T-cell (primary cell): ENCODE measurements around the gene SLC16A9. TPM values are rescaled to one million over a fixed set of nuclear protein-coding genes. Genes with fewer than 3 reads are reported as not detected.

Source experiments
- ATAC-seq, 4 experiments: fragments of 200-7000 bp in 3 of 4; fragments of 150-1000 bp in 1 of 4; cut with Tn5 transposase; replicated peaks in 1 of 4; 1 replicate in 3 of 4; 2 replicates in 1 of 4; pipeline ENCODE4 v1.10.0; 2021; ENCODE audit warnings: moderate library complexity in 3 of 4, mild to moderate bottlenecking in 2 of 4, moderate number of reproducible peaks in 1 of 4
- CTCF ChIA-PET, 2 donors: fragments of 300-600 bp; sonication (Branson Sonifier 250); formaldehyde crosslinking; loops; one replicate each; lab custom pipeline; 2022; ENCODE audit warnings: antibody characterized with exemption in 2 of 2; lab: Charles Lee
- POLR2A ChIA-PET, 2 donors: fragments of 300-600 bp; sonication (Branson Sonifier 250); formaldehyde crosslinking; loops; one replicate each; lab custom pipeline; 2022; ENCODE audit warnings: antibody characterized with exemption in 2 of 2; lab: Charles Lee
- DNase-seq, 35 experiments: peaks; one replicate each; pipeline versions ENCODE4 v3.0.0 to v3.0.0-alpha.2; 2013 to 2023
- H3K27ac ChIP-seq: one replicate; pipeline ENCODE4 v1.5.1; 2013; ENCODE audit warnings: low read length
- H3K27me3 ChIP-seq, 2 experiments: replicated peaks in 1 of 2; 1 replicate in 1 of 2; 2 replicates in 1 of 2; pipeline versions ENCODE4 v1.6.1 to v1.7.0; 2013; ENCODE audit warnings: low read length in 1 of 2, mixed read lengths in 1 of 2; ENCODE audit not compliant: control insufficient read depth in 2 of 2, insufficient read depth in 2 of 2; ENCODE audit errors: extremely low read depth in 1 of 2
- H3K36me3 ChIP-seq, 2 donors: 1 replicate in 1 of 2; 2 replicates in 1 of 2; pipeline versions ENCODE4 v1.6.1 to v1.7.0; 2013; ENCODE audit warnings: low read length in 1 of 2; ENCODE audit not compliant: control insufficient read depth in 2 of 2, insufficient read depth in 1 of 2; ENCODE audit errors: extremely low read depth in 1 of 2
- H3K4me1 ChIP-seq, 2 experiments: 1 replicate in 1 of 2; 2 replicates in 1 of 2; pipeline versions ENCODE4 v1.6.1 to v1.7.0; 2013; ENCODE audit warnings: low read length in 2 of 2, mixed read lengths in 1 of 2; ENCODE audit not compliant: insufficient read depth in 2 of 2, control insufficient read depth in 1 of 2; ENCODE audit errors: extremely low read depth in 1 of 2
- H3K4me3 ChIP-seq, 2 donors: 1 replicate in 1 of 2; 2 replicates in 1 of 2; pipeline versions ENCODE4 v1.5.1 to v1.7.0; 2013; ENCODE audit warnings: mild to moderate bottlenecking in 2 of 2, low read length in 1 of 2, moderate library complexity in 1 of 2; ENCODE audit not compliant: control insufficient read depth in 1 of 2; ENCODE audit errors: extremely low read depth in 1 of 2
- H3K9me3 ChIP-seq: 2 replicates; pipeline ENCODE4 v1.7.0; 2013
- H3K27ac Mint-ChIP-seq, 2 donors: one replicate each; pipeline ENCODE4 v1.8.0; 2020 to 2021; ENCODE audit warnings: mild to moderate bottlenecking in 2 of 2, mixed read lengths in 2 of 2
- H3K27me3 Mint-ChIP-seq, 2 donors: one replicate each; pipeline ENCODE4 v1.8.0; 2021 to 2022; ENCODE audit warnings: mixed read lengths in 2 of 2
- H3K36me3 Mint-ChIP-seq: one replicate; pipeline ENCODE4 v1.8.0; 2021; ENCODE audit warnings: mixed read lengths
- H3K4me1 Mint-ChIP-seq, 3 donors: one replicate each; pipeline ENCODE4 v1.8.0; 2020 to 2022; ENCODE audit warnings: mixed read lengths in 3 of 3, mild to moderate bottlenecking in 1 of 3
- H3K4me3 Mint-ChIP-seq, 3 donors: one replicate each; pipeline ENCODE4 v1.8.0; 2020 to 2022; ENCODE audit warnings: mild to moderate bottlenecking in 3 of 3, mixed read lengths in 3 of 3, moderate library complexity in 3 of 3
- H3K9me3 Mint-ChIP-seq, 3 donors: one replicate each; pipeline ENCODE4 v1.8.0; 2020 to 2022; ENCODE audit warnings: mixed read lengths in 3 of 3
- WGBS: methylation state at CpG from one replicate; pipeline ENCODE4 v1.1.5; 2013; ENCODE audit warnings: missing lambda C conversion rate; ENCODE audit not compliant: insufficient coverage; 5-methylcytosine and 5-hydroxymethylcytosine counted together
- total RNA-seq, 35 experiments: library from RNA in 6 of 35; stranded (reverse) in 6 of 35; fragments of 120-200 nt in 1 of 35; gene quantifications; one replicate each; pipeline versions ENCODE4 v1.2.1 to v1.2.4 and lab custom pipeline; 2013 to 2026

Gene SLC16A9
- total RNA-seq, 5 donors from 2014 or later (not counting 1 experiment from before 2014, with no cell fraction given): 0.20 to 0.44 (median 0.20) TPM; not detected in 2

DNA sequence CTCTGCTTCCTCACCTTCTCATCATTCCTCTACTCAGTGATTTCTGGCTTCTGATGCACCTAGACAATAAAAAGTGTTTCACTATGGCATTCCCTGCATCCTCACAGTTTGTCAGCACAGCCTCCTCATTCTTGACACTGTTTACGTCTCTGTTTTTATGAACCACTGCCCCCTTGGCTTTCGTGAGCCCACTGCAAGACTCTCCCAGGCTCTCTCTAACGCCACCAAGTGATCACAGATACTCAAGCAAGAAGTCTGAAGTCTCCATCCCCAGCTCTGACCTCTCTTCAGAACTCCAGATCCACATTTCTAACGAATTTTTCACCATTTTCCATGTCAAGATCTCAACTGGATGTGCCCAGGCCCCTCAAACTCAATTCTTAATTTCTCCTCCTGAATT, 8.9 kb downstream of the SLC16A9 start:
- no peak overlapping the region for H3K27ac ChIP-seq
- H3K4me3 Mint-ChIP-seq: no peak overlapping the region
- peaks cover 34 to 47% of the 10 kb centered on the region in 2 donors for H3K27me3 Mint-ChIP-seq
- POLR2A ChIA-PET: interaction anchor here in 1 of 2 donors (1.0 kb wide), 1 partner anchor 672 kb away, joined by 3 read pairs; no protein-coding TSS in a partner anchor
- H3K4me1 Mint-ChIP-seq: no peaks in the 10 kb centered on the region
- H3K4me1 ChIP-seq: no peaks in the 10 kb centered on the region
- 70% methylated on average over 4 of the region's 4 CpGs for WGBS
- no peaks in the 10 kb centered on the region for H3K9me3 ChIP-seq
- DNase-seq: no peak
- CTCF ChIA-PET: interaction anchor here in 1 of 2 donors (0.6 kb wide), 1 partner anchor 37 kb away, joined by 4 read pairs; no protein-coding TSS in a partner anchor
- peaks cover 0 to 6% of the 10 kb centered on the region in 2 experiments for H3K27me3 ChIP-seq
- no peaks in the 10 kb centered on the region for H3K9me3 Mint-ChIP-seq
- peak overlapping the region in 1 of 2 donors; percentile 50 for H3K27ac Mint-ChIP-seq
- no peak overlapping the region for H3K4me3 ChIP-seq
- H3K36me3 Mint-ChIP-seq: no peaks in the 10 kb centered on the region
- H3K36me3 ChIP-seq: no peaks in the 10 kb centered on the region
- ATAC-seq: no peak

DNA sequence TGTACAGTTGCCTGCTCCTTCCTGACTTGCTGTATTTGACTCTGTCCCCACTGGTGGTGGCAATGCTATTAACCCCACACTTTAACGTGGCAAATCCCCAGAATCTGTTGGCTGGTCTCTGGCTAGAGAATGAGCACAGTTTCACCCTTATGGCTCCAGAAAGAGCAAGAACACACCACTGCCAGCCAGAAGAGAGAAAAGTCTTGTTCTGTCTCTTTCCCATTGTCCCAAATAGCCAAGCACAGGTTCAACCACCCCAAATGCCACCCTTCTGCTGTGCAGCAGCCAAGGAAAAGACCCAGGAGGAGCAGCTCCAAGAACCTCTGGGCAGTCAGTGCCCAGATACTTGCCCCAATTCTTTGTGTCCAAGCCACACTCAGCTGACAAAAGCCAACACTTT, 11.3 kb downstream of the SLC16A9 start:
- no peaks in the 10 kb centered on the region for H3K36me3 Mint-ChIP-seq
- ChIA-PET POLR2A (no interaction called here), CTCF (interaction anchor here in 1 of 2 donors (0.6 to 0.7 kb wide), 2 partner anchors 88 to 792 kb away, joined by 3 to 4 read pairs; no protein-coding TSS in a partner anchor)
- no peaks in the 10 kb centered on the region for H3K4me1 Mint-ChIP-seq
- no peak overlapping the region for H3K4me3 Mint-ChIP-seq
- no peak overlapping the region for H3K27ac Mint-ChIP-seq
- Histone ChIP-seq H3K9me3 (no peaks in the 10 kb centered on the region), H3K4me1 (no peaks in the 10 kb centered on the region), H3K27me3 (peaks cover 0 to 6% of the 10 kb centered on the region in 2 experiments), H3K27ac (no peak overlapping the region), H3K36me3 (no peaks in the 10 kb centered on the region), H3K4me3 (no peak overlapping the region)
- ATAC-seq: no peak
- H3K9me3 Mint-ChIP-seq: no peaks in the 10 kb centered on the region
- peaks cover 25 to 33% of the 10 kb centered on the region in 2 donors for H3K27me3 Mint-ChIP-seq
- 56% methylated on average over 1 of the region's 1 CpG for WGBS
- no peak for DNase-seq

DNA sequence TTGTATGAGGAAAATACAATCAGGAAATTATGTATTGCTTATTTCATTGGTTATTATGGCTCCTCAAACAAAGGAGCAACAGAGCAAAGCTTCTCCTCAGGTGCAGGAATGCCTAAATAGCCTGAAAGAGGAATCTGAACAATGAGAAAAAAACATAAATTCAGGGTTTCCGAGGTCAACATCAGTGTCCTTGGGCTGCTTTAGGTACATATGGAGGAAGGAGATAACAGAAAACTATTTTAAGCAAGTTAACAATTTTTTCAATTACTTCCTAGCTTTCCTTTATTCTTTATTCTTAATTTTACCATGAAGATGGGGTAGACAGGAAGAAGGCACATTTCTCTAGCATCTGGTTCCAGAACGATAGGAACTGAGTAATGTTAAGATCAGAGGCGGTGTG, 14.0 kb downstream of the SLC16A9 start:
- H3K27me3 ChIP-seq: peaks cover 0 to 6% of the 10 kb centered on the region in 2 experiments
- WGBS: no CpG with 5 or more reads among the region's 3 CpGs
- ATAC-seq: no peak
- Mint-ChIP-seq H3K4me3 (no peak overlapping the region), H3K27me3 (peaks cover 10 to 17% of the 10 kb centered on the region in 2 donors), H3K9me3 (no peaks in the 10 kb centered on the region), H3K4me1 (no peaks in the 10 kb centered on the region), H3K36me3 (no peaks in the 10 kb centered on the region), H3K27ac (no peak overlapping the region)
- H3K9me3 ChIP-seq: no peaks in the 10 kb centered on the region
- no peak overlapping the region for H3K27ac ChIP-seq
- H3K4me3 ChIP-seq: no peak overlapping the region
- POLR2A ChIA-PET: no interaction called here
- CTCF ChIA-PET: no interaction called here
- no peaks in the 10 kb centered on the region for H3K4me1 ChIP-seq
- H3K36me3 ChIP-seq: no peaks in the 10 kb centered on the region
- DNase-seq: no peak

DNA sequence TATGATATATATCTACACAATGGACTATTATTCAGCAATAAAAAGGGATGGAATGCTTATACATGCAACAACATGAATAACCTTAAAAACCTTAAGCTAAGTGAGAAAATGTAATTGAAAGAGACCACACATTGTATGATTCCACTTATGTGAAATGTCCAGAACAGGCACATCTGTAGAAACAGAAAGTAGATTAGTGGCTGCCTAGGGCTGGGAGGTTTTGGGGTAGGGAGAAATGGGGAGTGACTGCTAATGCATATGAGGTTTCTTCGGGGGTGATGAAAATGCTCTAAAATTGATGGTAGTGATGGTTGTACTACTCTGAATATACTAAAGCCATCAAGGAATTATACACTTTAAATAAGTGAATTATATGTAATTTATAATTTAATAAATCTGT, 14.7 kb downstream of the SLC16A9 start:
- Histone ChIP-seq H3K27ac (no peak overlapping the region), H3K27me3 (peaks cover 0 to 6% of the 10 kb centered on the region in 2 experiments), H3K4me1 (no peaks in the 10 kb centered on the region), H3K36me3 (no peaks in the 10 kb centered on the region), H3K9me3 (no peaks in the 10 kb centered on the region), H3K4me3 (no peak overlapping the region)
- DNase-seq (no peak), ATAC-seq (no peak)
- peaks cover 12 to 15% of the 10 kb centered on the region in 2 donors for H3K27me3 Mint-ChIP-seq
- no peaks in the 10 kb centered on the region for H3K9me3 Mint-ChIP-seq
- POLR2A ChIA-PET: no interaction called here
- H3K36me3 Mint-ChIP-seq: no peaks in the 10 kb centered on the region
- no peaks in the 10 kb centered on the region for H3K4me1 Mint-ChIP-seq
- no peak overlapping the region for H3K27ac Mint-ChIP-seq
- WGBS: no CpG with 5 or more reads among the region's 1 CpG
- H3K4me3 Mint-ChIP-seq: no peak overlapping the region
- CTCF ChIA-PET: no interaction called here

DNA sequence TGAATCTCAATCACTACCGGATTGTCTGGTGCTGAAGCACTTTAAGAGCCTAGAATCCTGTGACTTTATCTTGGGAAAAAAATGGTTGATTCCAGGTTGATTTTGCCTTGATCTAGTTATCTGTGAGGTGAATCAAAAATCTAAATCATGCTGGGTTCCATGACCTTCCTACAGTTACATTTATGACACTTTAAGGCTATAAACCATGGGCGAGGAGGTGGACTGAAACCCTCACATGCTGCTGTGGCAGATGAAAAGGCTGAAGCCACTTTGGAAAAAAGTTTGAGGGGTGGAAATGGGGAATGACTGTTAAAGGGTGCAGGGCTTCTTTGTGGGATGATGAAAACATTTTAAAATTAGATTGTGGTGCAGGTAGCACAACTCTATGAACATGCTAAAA, 17.5 kb downstream of the SLC16A9 start:
- H3K9me3 Mint-ChIP-seq: no peaks in the 10 kb centered on the region
- Histone ChIP-seq H3K4me1 (no peaks in the 10 kb centered on the region), H3K9me3 (no peaks in the 10 kb centered on the region), H3K36me3 (no peaks in the 10 kb centered on the region), H3K4me3 (no peak overlapping the region), H3K27me3 (peaks cover 0 to 3% of the 10 kb centered on the region in 2 experiments), H3K27ac (no peak overlapping the region)
- DNase-seq (no peak), ATAC-seq (no peak)
- H3K36me3 Mint-ChIP-seq: no peaks in the 10 kb centered on the region
- ChIA-PET CTCF (no interaction called here), POLR2A (interaction anchor here in 1 of 2 donors (0.5 kb wide), 1 partner anchor 1384 kb away, joined by 5 read pairs; no protein-coding TSS in a partner anchor)
- no CpG with 5 or more reads among the region's 2 CpGs for WGBS
- H3K27me3 Mint-ChIP-seq: peaks cover 3 to 8% of the 10 kb centered on the region in 2 donors
- no peak overlapping the region for H3K27ac Mint-ChIP-seq
- no peaks in the 10 kb centered on the region for H3K4me1 Mint-ChIP-seq
- no peak overlapping the region for H3K4me3 Mint-ChIP-seq

DNA sequence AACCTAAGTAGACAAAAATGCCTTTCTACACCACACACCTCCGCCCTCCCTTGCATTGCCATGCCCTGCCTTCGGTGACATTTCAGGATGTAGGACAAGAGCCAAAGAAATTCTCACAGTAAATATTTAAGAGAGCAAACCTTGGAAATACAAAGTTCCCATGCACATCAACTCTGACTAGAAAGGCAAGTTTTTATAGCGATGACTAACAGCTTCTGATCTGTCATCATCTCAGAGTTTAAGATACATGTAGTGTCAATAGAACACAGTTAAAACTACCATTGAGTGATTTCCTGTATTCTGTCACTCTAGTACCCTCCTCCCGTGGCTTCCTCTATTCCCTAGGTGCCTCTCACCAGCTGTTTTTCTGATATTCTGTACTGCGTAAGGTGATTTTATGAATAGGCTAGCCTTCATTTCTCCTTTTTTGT, 20.7 kb downstream of the SLC16A9 start:
- no peak overlapping the region for H3K27ac Mint-ChIP-seq
- H3K36me3 Mint-ChIP-seq: no peaks in the 10 kb centered on the region
- peaks cover 3 to 8% of the 10 kb centered on the region in 2 donors for H3K27me3 Mint-ChIP-seq
- Histone ChIP-seq H3K4me1 (no peaks in the 10 kb centered on the region), H3K27ac (no peak overlapping the region), H3K4me3 (no peak overlapping the region), H3K36me3 (no peaks in the 10 kb centered on the region), H3K9me3 (no peaks in the 10 kb centered on the region), H3K27me3 (peaks cover 0 to 7% of the 10 kb centered on the region in 2 experiments)
- no peak overlapping the region for H3K4me3 Mint-ChIP-seq
- no peaks in the 10 kb centered on the region for H3K4me1 Mint-ChIP-seq
- no peaks in the 10 kb centered on the region for H3K9me3 Mint-ChIP-seq
- CTCF ChIA-PET: no interaction called here
- WGBS: 33% methylated on average over 2 of the region's 5 CpGs
- POLR2A ChIA-PET: no interaction called here
- DNase-seq: no peak
- no peak for ATAC-seq
